OCI-LY7 (cell line): ENCODE data around the gene TJP1.
"Not testable (repeated sequence)": the region's sequence is repeated elsewhere in the genome, so short reads cannot be mapped to it uniquely, and the experiment has no call there.

Experiments
- CTCF ChIP-seq: fragments of 200-600 bp; sonication (generic); conservative IDR thresholded peaks from 2 replicates; pipeline ENCODE4 v1.5.1; 2014; ENCODE audit warnings: mild to moderate bottlenecking, antibody characterized with exemption, low read length, moderate library complexity, mixed read lengths
- EZH2phosphoT487 ChIP-seq: fragments of 200-600 bp; sonication (generic); IDR thresholded peaks from 2 replicates; pipeline ENCODE4 v1.6.1; 2018; ENCODE audit warnings: low read depth, borderline replicate concordance, mild to moderate bottlenecking, mixed run types, antibody characterized with exemption, low read length, moderate library complexity, mixed read lengths

- not testable (repeated sequence) for TF ChIP-seq CTCF, EZH2phosphoT487
Observed at GRCh38 chr15:29754009-29754408, 68.3 kb downstream of the TJP1 start.
